Stimulated activated CD4-positive, alpha-beta T cell treated with anti-CD3 and anti-CD28 coated beads, Interleukin-15, amount 100 ng/mL, for 48 hours (primary cell): ENCODE measurements around the gene NCOR1.
"Not testable (repeated sequence)": the region's sequence is repeated elsewhere in the genome, so short reads cannot be mapped to it uniquely, and the experiment has no call there.

ENCODE experiments used
- DNase-seq, 2 donors: peaks; one replicate each; pipeline ENCODE4 v3.0.0-alpha.2; 2020; ENCODE audit warnings: low read depth in 2 of 2

Gene NCOR1

DNA sequence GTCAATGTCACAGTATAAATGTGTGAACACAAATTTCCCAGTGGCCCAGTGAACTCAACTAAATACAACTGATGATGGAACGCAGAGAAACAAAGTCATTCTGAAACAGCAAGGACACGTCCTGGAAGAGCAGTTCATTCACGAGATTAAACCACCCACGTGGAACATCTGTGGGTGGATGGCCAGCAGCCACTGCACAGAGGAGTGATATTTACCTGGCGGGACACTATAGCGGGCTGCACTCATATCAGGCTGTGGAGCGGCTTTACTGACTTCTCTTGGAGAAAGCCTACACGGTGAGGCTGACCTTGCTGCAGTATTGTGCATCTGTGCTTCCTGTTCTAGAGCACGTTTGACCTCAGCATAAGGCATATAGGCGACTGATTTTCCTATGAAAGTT, 128.4 kb downstream of the NCOR1 start:
- DNase-seq = peak in 1 of 2 donors; percentile 4

DNA sequence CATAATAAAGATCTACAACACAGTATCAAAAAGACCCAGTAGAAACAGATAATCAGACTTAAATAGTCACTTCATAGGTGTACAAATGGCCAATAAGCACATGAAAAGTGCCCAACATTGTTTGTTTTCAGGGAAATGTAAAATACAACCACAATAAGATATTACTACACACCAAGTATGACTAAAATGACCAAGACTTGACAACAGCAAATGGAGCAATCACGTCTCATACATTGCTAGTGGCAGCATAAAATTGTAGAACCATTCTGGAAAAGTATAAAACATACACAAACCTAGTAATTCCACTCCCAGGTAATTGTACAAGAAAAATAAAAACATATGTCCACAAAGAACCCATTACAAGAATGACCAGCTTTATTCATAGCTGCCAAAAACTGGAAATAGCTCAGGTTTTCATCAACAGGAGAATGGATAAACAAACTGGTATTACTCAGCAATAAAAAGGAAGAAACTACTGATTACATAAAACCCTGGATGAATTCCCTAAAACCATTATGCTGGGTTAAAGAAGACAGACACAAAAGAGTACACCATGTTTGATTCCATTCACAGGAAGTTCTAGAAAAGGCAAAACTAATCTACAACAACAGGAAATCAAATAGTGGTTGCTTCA, 130.2 kb downstream of the NCOR1 start:
- DNase-seq = no peak

DNA sequence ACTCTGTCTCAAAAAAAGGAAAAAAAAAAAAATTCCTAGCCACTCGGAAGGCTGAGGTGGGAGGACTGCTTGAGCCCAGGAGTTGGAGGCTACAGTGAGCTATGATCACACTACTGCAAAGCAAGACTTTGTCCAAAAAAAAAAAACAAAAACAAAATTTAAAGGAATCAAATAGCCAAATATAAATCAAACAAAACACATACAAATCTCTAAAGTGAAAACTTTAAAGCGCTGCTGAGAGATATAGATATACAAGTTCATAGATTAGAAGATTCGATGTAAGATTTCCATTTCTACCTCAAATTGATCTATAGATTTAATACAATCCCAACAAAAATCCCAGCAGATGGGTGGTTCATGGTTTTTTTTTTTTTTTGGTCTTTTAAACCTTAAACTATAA, 132.1 kb downstream of the NCOR1 start:
- no peak for DNase-seq

DNA sequence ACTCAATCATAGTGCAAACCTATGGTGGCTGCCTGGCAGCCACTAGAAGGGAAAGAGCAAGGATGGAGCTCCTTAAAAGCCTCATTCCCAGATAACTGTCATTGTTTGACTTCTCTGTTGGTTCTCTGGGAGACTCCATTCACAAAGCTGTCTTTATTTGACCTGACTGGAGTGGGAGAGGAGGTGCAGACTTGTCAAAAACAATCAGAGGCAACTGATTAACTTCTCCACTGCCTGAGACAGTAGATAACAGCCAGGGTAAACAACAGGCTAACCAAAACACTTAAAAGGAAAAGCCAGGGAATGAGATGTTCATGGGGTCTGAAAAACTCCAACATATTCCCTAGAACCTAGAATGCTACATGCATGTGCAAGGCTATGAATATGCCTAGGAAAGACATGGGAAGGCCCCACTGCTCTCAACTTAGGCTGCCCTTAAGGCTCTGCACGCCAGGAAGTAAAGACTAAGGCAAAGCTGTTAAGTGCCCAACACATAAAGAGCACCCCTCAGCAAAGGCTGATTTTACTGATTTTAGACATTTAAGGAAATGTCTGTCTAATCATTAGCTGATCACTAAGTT, 133.7 kb downstream of the NCOR1 start:
- DNase-seq = no peak

DNA sequence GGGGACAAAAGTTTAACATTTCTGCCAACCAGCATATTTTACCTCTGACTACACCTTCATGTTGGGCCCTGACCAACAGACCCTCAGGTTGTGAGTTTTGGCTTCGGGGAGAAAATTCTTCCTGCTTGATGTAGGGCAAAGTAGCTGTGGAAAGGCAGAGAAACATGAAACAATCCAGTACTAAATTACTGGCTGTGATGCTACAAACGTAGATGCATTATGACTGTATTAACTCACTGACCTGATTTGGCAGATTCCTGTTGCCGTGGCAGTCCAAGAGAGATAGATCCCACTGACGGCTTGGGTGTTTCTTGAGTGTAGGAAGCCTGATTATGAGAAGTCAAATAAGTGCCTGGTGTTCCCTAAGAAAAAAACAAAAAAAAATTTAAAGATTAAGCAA, 135.0 kb downstream of the NCOR1 start:
- no peak for DNase-seq

DNA sequence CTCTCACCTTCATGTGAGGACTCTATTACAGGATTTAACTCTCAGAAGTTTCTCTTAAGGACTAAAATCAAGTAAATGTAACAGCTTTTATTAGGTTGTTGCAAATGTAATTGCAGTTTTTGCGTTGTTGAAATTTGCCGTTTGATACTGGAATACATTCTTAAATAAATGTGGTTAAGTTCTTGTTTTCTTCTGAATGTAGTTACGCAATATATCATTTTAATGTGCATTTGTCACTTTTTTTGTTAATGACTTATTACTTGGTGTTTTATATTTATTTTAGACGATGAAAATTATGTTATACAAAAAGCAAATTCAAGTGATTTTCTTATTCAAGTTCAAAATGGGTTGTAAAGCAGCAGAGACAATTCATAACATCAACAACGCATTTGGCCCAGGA, 139.4 kb downstream of the NCOR1 start:
- DNase-seq = no peak

GRCh38 chr17:16074423-16074822, 140.9 kb downstream of the NCOR1 start:
- DNase-seq = no peak

GRCh38 chr17:16073845-16074244, 141.5 kb downstream of the NCOR1 start:
- no peak for DNase-seq

- no peak for DNase-seq
Observed at GRCh38 chr17:16072031-16072430, 143.3 kb downstream of the NCOR1 start.

DNA sequence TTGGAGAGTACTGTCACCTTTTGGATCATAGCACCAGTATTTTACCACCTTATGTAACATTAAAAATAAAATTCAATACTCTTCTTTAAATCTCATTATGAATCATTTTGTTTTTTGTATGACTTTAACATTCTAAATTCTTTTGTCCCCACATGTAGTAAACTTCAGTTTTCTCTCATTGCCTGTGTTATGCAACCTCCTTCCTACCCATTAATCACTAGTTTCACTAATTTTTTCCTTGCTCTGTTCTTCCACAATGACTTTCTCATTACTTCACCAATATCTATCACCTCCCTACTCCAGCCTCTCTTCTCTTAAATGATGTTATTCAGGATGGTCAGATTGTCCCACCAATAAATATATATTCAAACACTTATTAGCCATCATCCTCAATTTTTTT, 147.0 kb downstream of the NCOR1 start:
- DNase-seq = no peak

GRCh38 chr17:16066125-16066524, 149.2 kb downstream of the NCOR1 start:
- DNase-seq = no peak

DNA sequence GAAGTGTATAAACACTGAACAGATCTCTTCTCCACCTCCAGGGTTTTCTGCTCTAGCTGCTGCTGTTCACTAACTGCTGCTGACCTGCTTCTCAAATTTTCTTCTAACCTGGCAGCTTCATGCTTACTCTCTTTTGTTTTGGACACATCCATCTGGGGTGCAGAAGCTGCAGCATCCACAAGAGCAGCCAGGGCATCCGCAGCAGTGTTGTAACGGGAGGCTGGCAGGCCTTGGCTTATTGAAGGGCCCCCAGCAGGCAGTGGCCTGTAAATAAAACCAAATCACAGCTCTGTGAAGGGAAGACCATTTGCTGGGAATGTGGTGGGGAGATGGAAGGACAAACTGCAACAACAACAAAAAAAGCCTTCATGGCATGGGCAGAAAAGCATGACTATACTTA, 153.7 kb downstream of the NCOR1 start:
- DNase-seq = no peak

DNA sequence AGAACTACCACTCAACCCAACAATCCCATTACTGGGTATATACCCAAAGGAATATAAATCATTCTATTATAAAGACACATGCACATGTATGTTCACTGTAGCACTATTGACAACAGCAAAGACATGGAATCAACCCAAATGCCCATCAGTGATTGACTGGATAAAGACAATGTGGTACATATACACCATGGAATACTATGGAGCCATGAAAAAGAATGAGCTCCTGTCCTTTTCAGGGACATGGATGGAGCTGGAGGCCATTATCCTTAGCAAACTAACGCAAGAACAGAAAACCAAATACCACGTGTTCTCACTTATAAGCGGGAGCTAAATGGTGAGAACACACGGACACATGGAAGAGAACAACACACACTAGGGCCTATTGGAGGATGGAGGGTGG, 160.2 kb downstream of the NCOR1 start:
- DNase-seq = not testable (repeated sequence)

DNA sequence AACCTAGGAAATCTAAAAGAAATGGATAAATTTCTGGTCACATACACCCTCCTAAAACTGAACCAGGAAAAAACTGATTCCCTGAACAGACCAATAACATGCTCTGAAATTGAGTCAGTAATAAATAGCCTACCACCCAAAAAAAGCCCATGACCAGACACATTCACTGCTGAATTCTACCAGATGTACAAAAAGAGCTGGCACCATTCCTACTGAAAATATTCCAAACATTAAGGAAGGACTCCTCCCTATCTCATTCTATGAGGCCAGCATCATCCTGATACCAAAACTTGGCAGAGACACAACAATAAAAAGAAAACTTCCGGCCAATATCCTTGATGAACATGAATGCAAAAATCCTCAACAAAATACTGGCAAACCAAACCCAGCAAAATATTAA, 162.8 kb downstream of the NCOR1 start:
- no peak for DNase-seq

DNA sequence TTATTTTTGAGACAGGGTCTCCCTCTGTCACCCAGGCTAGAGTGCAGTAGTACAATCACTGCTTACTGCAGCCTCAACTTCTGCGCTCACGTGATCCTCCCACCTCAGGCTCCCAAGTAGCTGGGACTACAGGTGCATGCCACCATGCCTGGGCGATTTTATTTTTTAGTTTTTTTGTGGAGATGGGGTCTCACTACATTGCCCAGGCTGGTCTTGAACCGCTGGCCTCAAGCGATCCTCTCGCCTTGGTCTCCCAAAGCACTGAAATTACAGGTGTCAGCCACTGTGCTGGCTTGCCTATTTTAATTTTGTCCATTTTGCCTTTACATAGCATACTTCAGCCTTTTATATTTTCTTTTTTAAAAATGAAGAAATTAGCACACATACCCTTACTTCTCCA, 164.5 kb downstream of the NCOR1 start:
- DNase-seq = no peak

GRCh38 chr17:16048811-16049449, 166.4 kb downstream of the NCOR1 start:
- DNase-seq = no peak

- no peak for DNase-seq
Observed at GRCh38 chr17:16046966-16047365, 168.4 kb downstream of the NCOR1 start.

DNA sequence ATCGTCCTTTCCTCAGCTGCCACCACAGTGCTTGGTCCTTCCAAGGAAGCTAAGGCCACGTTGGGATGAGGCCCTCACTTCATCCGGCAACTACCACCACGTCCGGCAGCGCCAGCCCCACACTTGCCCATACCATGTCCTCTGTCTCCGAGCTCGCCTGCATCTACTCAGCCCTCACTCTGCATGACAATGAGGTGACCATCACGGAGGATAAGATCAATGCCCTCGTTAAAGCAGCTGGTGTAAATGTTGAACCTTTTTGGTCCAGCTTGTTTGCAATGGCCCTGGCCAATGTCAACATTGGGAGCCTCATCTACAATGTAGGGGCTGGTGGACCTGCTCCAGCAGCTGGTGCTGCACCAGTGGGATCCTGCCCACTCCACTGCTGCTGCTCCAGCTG, 170.8 kb downstream of the NCOR1 start:
- no peak for DNase-seq

GRCh38 chr17:16040710-16041251, 174.6 kb downstream of the NCOR1 start:
- DNase-seq = no peak

DNA sequence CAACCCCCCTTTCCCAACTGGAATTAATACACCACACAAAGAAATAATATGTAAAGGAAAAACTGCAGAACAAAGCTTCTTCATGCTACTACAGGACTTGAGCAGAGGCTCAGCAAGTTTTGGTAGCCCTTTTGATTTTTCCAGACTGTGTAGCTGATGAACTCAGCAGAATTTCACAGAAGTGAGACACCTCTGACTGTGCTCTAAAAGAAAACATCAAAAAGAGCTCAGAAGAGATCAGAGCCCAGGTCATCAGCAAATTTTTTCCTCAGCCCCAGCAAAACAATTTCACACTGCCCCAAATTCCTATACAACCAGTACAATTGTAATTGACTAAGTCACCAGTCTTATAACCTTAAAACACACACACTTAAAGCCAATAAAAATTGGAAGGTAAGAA, 177.7 kb downstream of the NCOR1 start:
- no peak for DNase-seq

DNA sequence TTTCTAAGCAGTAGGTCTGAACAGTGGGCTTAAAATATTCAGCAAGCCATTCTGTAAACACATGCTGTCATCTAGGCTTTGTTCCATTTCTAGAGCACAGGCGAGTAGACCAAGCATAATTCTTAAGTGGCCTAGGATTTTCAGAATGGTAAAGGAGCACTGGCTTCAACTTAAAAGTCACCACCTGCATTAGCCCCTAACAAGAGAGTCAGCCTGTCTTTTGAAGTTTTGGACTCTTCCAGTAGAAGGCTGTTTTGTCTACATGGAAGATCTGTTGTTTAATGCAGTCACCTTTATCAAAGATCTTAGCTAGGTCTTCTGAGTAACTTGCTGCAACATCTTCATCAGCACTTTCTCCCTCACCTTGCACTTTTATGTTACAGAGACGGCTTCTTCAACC, 179.1 kb downstream of the NCOR1 start:
- DNase-seq = no peak

DNA sequence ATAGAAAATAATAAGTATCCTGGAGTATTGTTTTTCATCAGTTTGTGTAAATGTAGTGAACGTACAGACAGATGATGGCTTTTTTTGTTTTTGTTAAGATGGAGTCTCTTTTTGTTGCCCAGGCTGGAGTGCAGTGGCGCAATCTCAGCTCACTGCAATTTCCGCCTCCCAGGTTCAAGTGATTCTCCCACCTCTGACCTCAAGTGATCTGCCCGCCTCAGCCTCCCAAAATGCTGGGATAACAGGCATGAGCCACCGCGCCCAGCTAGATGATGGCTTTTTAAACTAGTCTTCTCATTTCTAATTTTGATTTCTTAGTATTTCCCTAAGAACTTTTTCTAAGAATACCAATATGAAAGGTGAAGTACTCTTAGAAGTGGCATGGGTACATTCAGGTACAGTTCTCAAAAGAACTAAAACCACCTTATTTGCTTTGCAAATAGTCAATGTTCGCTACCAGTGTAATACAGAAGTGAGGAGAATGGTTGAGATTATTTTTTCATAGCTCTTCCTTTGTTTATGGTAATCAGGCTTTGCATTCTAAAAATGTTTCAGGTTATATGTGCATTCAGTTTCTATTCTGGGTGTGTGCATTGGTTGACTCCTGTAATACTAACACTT, 181.5 kb downstream of the NCOR1 start:
- no peak for DNase-seq
